ENCODE results near the gene RASGRF1.

DNA sequence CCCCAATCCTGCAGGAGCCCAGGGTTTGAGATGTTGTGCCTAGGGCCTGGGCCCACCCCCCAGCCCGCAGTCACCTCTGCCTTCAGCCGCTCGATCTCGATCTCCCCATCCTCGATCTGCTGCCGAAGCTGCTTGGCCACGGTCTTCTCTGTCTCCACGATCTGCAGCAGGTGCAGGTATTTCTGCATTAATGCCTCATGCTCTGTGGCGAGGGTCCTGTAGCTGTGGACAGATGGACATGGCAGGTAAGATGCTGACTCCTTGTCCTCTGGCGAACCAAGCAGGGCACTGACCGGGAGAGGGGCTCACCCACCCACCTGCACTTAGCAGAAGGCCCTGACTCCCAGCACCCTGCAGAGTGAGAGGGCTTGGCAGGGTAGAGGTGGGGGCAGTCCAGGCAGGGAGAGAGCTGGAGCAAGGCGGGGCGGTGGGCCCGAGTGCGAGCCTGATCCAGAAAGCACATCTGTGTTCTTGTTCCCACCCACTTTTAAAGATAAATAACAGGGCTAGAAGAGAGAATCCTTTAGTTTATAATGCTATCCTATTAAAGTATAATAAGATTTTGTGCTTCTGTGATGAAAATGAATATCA lies 32.2 kb downstream of the RASGRF1 start:
- no peak for TF ChIP-seq POLR2A (IDR thresholded peaks at IDR 0.05)
- TF ChIP-seq, protein P1, sequence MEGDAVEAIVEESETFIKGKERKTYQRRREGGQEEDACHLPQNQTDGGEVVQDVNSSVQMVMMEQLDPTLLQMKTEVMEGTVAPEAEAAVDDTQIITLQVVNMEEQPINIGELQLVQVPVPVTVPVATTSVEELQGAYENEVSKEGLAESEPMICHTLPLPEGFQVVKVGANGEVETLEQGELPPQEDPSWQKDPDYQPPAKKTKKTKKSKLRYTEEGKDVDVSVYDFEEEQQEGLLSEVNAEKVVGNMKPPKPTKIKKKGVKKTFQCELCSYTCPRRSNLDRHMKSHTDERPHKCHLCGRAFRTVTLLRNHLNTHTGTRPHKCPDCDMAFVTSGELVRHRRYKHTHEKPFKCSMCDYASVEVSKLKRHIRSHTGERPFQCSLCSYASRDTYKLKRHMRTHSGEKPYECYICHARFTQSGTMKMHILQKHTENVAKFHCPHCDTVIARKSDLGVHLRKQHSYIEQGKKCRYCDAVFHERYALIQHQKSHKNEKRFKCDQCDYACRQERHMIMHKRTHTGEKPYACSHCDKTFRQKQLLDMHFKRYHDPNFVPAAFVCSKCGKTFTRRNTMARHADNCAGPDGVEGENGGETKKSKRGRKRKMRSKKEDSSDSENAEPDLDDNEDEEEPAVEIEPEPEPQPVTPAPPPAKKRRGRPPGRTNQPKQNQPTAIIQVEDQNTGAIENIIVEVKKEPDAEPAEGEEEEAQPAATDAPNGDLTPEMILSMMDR (IDR thresholded peaks at IDR 0.05), result no peak

All from prostate gland (tissue), 2 donors.